Effector memory CD8-positive, alpha-beta T cell (primary cell): ENCODE results near the gene PDE1C.

Source experiments
- ATAC-seq: fragments of 150-1000 bp; cut with Tn5 transposase; replicated peaks from 2 replicates; pipeline ENCODE4 v1.10.0; 2021; ENCODE audit warnings: mild to moderate bottlenecking, moderate library complexity
- DNase-seq, 3 experiments: peaks; one replicate each; pipeline ENCODE4 v3.0.0; 2021
- H3K27ac Mint-ChIP-seq, 2 donors: one replicate each; pipeline ENCODE4 v1.8.0; 2022; ENCODE audit warnings: mild to moderate bottlenecking in 2 of 2, mixed read lengths in 2 of 2, moderate library complexity in 2 of 2
- H3K27me3 Mint-ChIP-seq, 2 donors: one replicate each; pipeline ENCODE4 v1.8.0; 2022; ENCODE audit warnings: mixed read lengths in 2 of 2
- H3K36me3 Mint-ChIP-seq: one replicate; pipeline ENCODE4 v1.8.0; 2022; ENCODE audit warnings: mild to moderate bottlenecking, moderate library complexity, mixed read lengths; ENCODE audit not compliant: insufficient read depth
- H3K4me1 Mint-ChIP-seq, 2 donors: one replicate each; pipeline ENCODE4 v1.8.0; 2022; ENCODE audit warnings: low read depth in 2 of 2, mixed read lengths in 2 of 2
- H3K4me3 Mint-ChIP-seq, 2 donors: one replicate each; pipeline ENCODE4 v1.8.0; 2022; ENCODE audit warnings: mild to moderate bottlenecking in 2 of 2, mixed read lengths in 2 of 2, moderate library complexity in 2 of 2
- H3K9me3 Mint-ChIP-seq, 2 donors: one replicate each; pipeline ENCODE4 v1.8.0; 2022; ENCODE audit warnings: mixed read lengths in 2 of 2
- total RNA-seq, 9 experiments: gene quantifications; one replicate each; lab custom pipeline; 2026; lab: John Stamatoyannopoulos, UW

The PDE1C gene
- 0 to 0.32 (median 0) reads per million in 9 experiments for total RNA-seq

GRCh38 chr7:32070406-32071360 is at the start of gene PDE1C:
Gene PDE1C (minus strand): TSS chr7:32070407.
- peaks cover 0 to 2% of the 10 kb centered on the region in 2 donors for H3K9me3 Mint-ChIP-seq
- no peak for ATAC-seq
- H3K27me3 Mint-ChIP-seq, result peaks cover 9 to 21% of the 10 kb centered on the region in 2 donors
- H3K4me1 Mint-ChIP-seq, result no peaks in the 10 kb centered on the region
- no peaks in the 10 kb centered on the region for H3K36me3 Mint-ChIP-seq
- DNase-seq, result no peak
- no peak within 1 kb of the TSS for H3K4me3 Mint-ChIP-seq
- no peak within 1 kb of the TSS for H3K27ac Mint-ChIP-seq

- Mint-ChIP-seq H3K27ac (no peak overlapping the region), H3K4me1 (no peaks in the 10 kb centered on the region), H3K4me3 (no peak overlapping the region), H3K27me3 (no peaks in the 10 kb centered on the region), H3K36me3 (no peaks in the 10 kb centered on the region), H3K9me3 (peaks cover 11 to 26% of the 10 kb centered on the region in 2 donors)
- ATAC-seq (no peak), DNase-seq (no peak)
These were observed 49.6 kb upstream of the PDE1C start for GRCh38 chr7:32119790-32120196.

- ATAC-seq, result no peak
- H3K4me1 Mint-ChIP-seq, result no peaks in the 10 kb centered on the region
- no peak overlapping the region for H3K4me3 Mint-ChIP-seq
- H3K36me3 Mint-ChIP-seq, result no peaks in the 10 kb centered on the region
- no peak for DNase-seq
- H3K27me3 Mint-ChIP-seq, result no peaks in the 10 kb centered on the region
- no peak overlapping the region for H3K27ac Mint-ChIP-seq
- peaks cover 10 to 17% of the 10 kb centered on the region in 2 donors for H3K9me3 Mint-ChIP-seq
These were observed 47.6 kb upstream of the PDE1C start for GRCh38 chr7:32117837-32118236.

GRCh38 chr7:32116436-32116835 is 46.2 kb upstream of the PDE1C start:
- DNase-seq (no peak), ATAC-seq (no peak)
- H3K4me1 Mint-ChIP-seq, result no peaks in the 10 kb centered on the region
- H3K9me3 Mint-ChIP-seq, result peaks cover 4 to 17% of the 10 kb centered on the region in 2 donors
- H3K27ac Mint-ChIP-seq, result no peak overlapping the region
- H3K4me3 Mint-ChIP-seq, result no peak overlapping the region
- no peaks in the 10 kb centered on the region for H3K36me3 Mint-ChIP-seq
- no peaks in the 10 kb centered on the region for H3K27me3 Mint-ChIP-seq

GRCh38 chr7:32115831-32116230 is 45.6 kb upstream of the PDE1C start:
- H3K36me3 Mint-ChIP-seq, result no peaks in the 10 kb centered on the region
- H3K27me3 Mint-ChIP-seq, result no peaks in the 10 kb centered on the region
- no peak overlapping the region for H3K27ac Mint-ChIP-seq
- peaks cover 4 to 15% of the 10 kb centered on the region in 2 donors for H3K9me3 Mint-ChIP-seq
- H3K4me3 Mint-ChIP-seq, result no peak overlapping the region
- no peak for DNase-seq
- ATAC-seq, result no peak
- no peaks in the 10 kb centered on the region for H3K4me1 Mint-ChIP-seq

GRCh38 chr7:32108651-32109050 is 38.4 kb upstream of the PDE1C start:
- H3K27me3 Mint-ChIP-seq, result no peaks in the 10 kb centered on the region
- no peaks in the 10 kb centered on the region for H3K4me1 Mint-ChIP-seq
- no peak for DNase-seq
- no peak overlapping the region for H3K27ac Mint-ChIP-seq
- no peak overlapping the region for H3K4me3 Mint-ChIP-seq
- no peak for ATAC-seq
- H3K9me3 Mint-ChIP-seq, result peaks cover 0 to 3% of the 10 kb centered on the region in 2 donors
- H3K36me3 Mint-ChIP-seq, result no peaks in the 10 kb centered on the region

- no peak for ATAC-seq
- no peak for DNase-seq
- no peak overlapping the region for H3K27ac Mint-ChIP-seq
These were observed 34.6 kb upstream of the PDE1C start for GRCh38 chr7:32104766-32105165.

GRCh38 chr7:32103361-32103760 is 33.2 kb upstream of the PDE1C start:
- Mint-ChIP-seq H3K27me3 (no peaks in the 10 kb centered on the region), H3K27ac (no peak overlapping the region), H3K4me3 (no peak overlapping the region), H3K9me3 (peaks cover 0 to 6% of the 10 kb centered on the region in 2 donors), H3K36me3 (no peaks in the 10 kb centered on the region), H3K4me1 (no peaks in the 10 kb centered on the region)
- ATAC-seq (no peak), DNase-seq (no peak)

More at GRCh38 chr7:32104766-32105165, 34.6 kb upstream of the PDE1C start:
- no peaks in the 10 kb centered on the region for H3K36me3 Mint-ChIP-seq
- peaks cover 0 to 4% of the 10 kb centered on the region in 2 donors for H3K9me3 Mint-ChIP-seq
- no peaks in the 10 kb centered on the region for H3K27me3 Mint-ChIP-seq
- no peaks in the 10 kb centered on the region for H3K4me1 Mint-ChIP-seq
- no peak overlapping the region for H3K4me3 Mint-ChIP-seq

GRCh38 chr7:32102432-32102873 is 32.2 kb upstream of the PDE1C start:
- DNase-seq (no peak), ATAC-seq (no peak)
- H3K4me1 Mint-ChIP-seq, result no peaks in the 10 kb centered on the region
- no peak overlapping the region for H3K27ac Mint-ChIP-seq
- H3K4me3 Mint-ChIP-seq, result no peak overlapping the region
- H3K27me3 Mint-ChIP-seq, result no peaks in the 10 kb centered on the region
- no peaks in the 10 kb centered on the region for H3K36me3 Mint-ChIP-seq
- peaks cover 0 to 6% of the 10 kb centered on the region in 2 donors for H3K9me3 Mint-ChIP-seq

- Mint-ChIP-seq H3K36me3 (no peaks in the 10 kb centered on the region), H3K27me3 (no peaks in the 10 kb centered on the region), H3K9me3 (peaks cover 0 to 6% of the 10 kb centered on the region in 2 donors), H3K4me1 (no peaks in the 10 kb centered on the region), H3K4me3 (no peak overlapping the region), H3K27ac (no peak overlapping the region)
- no peak for ATAC-seq
- DNase-seq, result no peak
These were observed 30.2 kb upstream of the PDE1C start for GRCh38 chr7:32100407-32100907.

- Mint-ChIP-seq H3K4me3 (no peak overlapping the region), H3K4me1 (no peaks in the 10 kb centered on the region), H3K36me3 (no peaks in the 10 kb centered on the region), H3K27me3 (no peaks in the 10 kb centered on the region), H3K27ac (no peak overlapping the region), H3K9me3 (peaks cover 6 to 11% of the 10 kb centered on the region in 2 donors)
- no peak for DNase-seq
- ATAC-seq, result no peak
These were observed 24.3 kb upstream of the PDE1C start for GRCh38 chr7:32094516-32094915.

GRCh38 chr7:32093415-32094408 is 23.5 kb upstream of the PDE1C start:
- no peaks in the 10 kb centered on the region for H3K4me1 Mint-ChIP-seq

GRCh38 chr7:32092346-32092745 is 22.1 kb upstream of the PDE1C start:
- no peaks in the 10 kb centered on the region for H3K36me3 Mint-ChIP-seq
- H3K27ac Mint-ChIP-seq, result no peak overlapping the region
- peaks cover 6 to 11% of the 10 kb centered on the region in 2 donors for H3K9me3 Mint-ChIP-seq
- ATAC-seq (no peak), DNase-seq (no peak)
- H3K4me1 Mint-ChIP-seq, result no peaks in the 10 kb centered on the region
- no peak overlapping the region for H3K4me3 Mint-ChIP-seq
- H3K27me3 Mint-ChIP-seq, result no peaks in the 10 kb centered on the region

More at GRCh38 chr7:32093415-32094408, 23.5 kb upstream of the PDE1C start:
- no peak overlapping the region for H3K4me3 Mint-ChIP-seq
- DNase-seq (no peak), ATAC-seq (no peak)
- H3K9me3 Mint-ChIP-seq, result peaks cover 6 to 11% of the 10 kb centered on the region in 2 donors
- no peak overlapping the region for H3K27ac Mint-ChIP-seq
- no peaks in the 10 kb centered on the region for H3K36me3 Mint-ChIP-seq
- no peaks in the 10 kb centered on the region for H3K27me3 Mint-ChIP-seq
